SW 1271 (cell line): ENCODE results near the gene FBXO24.
"Not testable (repeated sequence)": the region's sequence is repeated elsewhere in the genome, so short reads cannot be mapped to it uniquely, and the experiment has no call there.

Experiments used
- DNase-seq, 2 experiments: peaks; one replicate each; lab custom pipeline; 2025; lab: John Stamatoyannopoulos, UW

The FBXO24 gene

DNA sequence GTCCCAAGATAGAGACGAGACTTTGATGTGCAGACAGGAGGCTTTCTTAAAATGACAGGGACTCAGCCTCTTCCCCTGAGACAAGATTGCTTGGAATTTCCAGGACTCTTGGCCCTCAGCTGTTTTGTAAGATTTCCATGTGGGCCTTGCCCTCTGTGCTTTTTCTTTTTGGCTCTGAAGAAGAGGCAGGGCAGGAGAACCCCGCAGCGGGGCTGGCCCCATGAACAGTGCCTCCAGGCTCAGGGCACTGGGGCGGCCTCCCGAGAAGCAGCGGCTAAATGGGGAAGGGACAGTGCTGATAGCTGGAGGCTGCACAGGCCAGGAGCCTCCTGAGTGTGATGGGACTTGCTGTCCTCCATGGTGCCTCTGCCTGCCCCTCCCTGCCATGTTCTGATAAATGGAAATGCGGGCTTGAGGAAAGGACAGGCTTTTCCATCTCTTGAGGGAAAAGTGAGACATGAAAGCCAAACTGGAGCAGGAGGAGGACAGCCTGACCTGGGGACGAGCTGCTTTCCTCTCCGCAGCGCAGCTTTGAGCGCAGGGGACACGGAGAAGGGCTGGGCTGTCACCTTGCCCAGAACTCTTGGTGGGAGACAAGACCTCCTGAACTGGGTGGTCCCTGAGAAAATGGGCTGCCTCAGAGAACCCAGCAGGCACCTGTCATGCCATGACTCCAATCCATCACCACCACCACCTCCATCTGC lies 24.5 kb upstream of the FBXO24 start:
- DNase-seq: no peak

DNA sequence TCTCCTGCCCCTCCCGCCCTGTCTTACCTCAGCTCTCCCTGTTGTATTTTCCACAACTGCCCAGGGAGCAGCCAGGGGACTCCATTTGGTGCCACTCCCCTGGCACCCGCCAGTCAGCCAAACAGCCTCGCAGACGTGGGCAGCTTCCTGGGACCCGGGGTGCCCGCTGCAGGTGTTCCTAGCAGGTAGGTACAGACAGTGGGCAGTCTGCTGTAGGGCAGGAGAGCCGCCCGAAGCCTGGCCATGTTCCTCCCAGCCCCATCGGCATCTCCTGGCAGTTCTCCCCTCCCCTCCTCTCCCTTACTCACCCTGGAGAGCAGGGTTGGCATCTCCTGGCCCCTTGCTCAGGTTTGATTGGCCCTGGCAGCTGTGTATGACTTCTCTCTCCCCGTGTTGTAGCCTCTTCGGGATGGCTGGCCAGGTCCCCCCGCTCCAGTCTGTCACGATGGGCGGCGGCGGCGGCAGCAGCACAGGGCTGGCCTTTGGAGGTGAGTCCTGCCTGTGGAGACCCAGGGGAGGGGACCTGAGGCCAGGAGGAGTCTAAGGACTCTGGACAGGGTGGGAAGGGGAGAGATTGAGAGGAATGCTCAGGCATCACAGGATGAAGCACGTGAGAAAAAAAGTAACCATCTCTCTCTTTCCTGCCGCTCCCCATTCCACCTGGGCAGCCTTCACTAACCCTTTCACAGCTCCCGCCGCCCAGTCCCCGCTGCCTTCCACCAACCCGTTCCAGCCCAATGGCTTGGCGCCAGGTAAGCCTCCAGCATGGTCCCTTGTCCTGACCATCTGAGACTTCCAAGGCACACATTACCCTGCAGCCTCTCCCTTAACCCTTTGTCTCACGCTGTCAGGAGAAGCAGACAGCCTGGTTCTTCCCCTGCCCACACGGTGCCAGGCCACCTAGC lies 23.7 kb upstream of the FBXO24 start:
- no peak for DNase-seq

DNA sequence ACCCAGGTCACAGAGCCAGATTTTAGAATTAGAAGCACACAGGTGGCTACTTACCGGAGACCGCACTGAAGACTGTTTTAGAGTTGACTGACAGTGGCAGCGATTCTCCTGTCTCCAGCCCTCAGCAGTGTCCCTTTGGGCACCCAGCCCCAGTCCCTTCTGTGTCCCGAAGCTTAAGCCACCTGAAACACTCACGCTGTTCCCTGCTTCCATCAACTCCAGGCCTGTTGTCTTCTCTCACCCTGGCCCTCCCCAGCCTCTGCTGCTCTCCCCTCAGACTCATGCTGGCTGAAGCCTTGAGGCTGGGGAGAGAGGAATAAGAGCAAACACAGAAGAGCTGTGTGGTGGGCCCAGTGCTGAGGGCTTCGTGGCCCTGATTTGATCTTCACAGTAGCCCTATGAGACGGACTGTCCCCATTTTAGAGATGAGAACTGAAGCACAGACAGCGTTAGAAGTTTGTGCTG lies 23.0 kb upstream of the FBXO24 start:
- no peak for DNase-seq

DNA sequence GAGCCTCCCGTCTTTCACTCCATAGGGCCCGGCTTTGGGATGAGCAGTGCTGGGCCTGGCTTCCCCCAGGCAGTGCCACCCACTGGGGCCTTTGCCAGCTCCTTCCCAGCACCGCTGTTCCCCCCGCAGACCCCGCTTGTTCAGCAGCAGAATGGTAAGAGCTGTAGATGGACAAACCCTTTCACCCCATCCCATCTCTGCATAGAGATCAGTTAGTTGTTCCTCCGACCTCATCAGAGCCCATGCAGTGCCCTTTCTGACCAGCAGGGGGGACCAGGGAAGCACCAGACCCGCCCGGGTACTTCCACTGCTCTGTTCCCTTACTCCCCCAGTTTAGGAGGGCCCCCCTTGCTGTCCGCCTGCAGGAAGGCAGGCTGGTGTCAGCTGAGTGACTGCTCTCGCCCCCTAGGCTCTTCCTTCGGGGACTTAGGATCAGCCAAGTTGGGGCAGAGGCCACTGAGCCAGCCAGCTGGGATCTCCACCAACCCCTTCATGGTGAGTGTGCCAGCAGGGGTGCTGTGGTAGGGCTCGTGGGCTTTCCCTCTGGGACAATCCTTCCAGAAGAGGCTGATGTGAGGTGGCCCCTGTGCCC lies 22.2 kb upstream of the FBXO24 start:
- DNase-seq: peak in 1 of 2 experiments; percentile 49

DNA sequence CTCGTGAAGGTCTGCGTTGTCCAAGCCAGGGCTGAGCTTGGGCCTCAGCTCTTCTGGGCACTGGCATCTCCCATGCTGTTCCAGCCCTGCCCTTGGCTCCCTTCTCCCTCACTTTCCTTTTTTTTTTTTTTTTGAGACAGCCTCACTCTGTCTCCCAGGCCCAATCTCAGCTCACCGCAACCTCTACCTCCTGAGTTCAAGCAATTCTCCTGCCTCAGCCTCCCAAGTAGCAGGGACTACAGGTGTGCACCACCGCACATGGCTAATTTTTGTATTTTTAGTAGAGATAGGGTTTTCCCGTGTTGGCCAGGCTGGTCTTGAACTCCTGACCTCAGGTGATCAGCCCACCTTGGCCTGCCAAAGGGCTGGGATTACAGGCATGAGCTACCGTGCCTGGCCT lies 21.7 kb upstream of the FBXO24 start:
- not testable (repeated sequence) for DNase-seq

DNA sequence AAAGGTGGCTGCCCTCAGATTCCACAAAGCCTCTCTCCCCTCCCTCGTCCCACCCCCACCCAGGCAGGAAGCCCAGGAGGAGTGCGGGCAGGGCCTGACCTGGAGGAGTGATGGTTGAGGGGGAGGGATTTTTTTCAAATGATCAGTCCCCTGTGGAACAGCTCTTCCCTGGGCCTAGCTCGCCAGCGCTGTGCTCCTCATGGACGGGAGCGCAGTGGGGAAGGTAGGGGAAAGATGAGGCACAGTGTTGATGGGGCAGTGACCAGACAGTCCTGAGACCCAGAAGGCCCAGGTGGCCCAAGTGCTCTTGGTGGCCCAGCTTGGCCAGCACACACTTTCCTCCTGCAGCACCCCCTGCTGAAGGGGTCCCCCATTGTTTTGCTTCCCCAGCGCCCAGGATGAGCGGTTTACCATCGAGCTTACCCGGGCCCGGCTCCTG lies 21.0 kb upstream of the FBXO24 start:
- DNase-seq: no peak

DNA sequence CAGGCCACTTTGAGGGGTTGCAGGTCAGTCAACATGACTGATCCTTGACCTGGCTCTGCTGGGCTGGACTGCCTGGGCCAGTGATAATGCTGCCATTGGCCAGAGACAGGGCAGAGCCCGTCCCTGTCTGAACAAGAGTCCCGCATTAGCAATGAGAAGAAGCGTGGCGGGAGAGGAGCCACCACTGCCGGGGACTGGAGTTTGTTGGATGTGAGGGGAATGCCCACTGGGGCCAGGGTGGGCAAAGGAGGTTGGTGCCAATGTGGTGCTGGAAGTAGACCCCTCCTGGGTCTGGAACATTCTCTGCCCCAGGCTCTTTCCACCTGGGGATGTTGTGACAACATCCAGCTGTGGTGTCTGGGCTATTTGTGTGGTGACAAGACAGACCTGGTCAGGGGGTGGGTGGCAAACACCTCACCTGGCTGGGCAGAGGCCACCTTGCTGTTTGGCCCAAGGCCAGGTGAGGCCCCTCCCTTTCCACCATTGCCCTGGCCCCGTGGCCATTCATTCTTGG lies 20.1 kb upstream of the FBXO24 start:
- DNase-seq: no peak

DNA sequence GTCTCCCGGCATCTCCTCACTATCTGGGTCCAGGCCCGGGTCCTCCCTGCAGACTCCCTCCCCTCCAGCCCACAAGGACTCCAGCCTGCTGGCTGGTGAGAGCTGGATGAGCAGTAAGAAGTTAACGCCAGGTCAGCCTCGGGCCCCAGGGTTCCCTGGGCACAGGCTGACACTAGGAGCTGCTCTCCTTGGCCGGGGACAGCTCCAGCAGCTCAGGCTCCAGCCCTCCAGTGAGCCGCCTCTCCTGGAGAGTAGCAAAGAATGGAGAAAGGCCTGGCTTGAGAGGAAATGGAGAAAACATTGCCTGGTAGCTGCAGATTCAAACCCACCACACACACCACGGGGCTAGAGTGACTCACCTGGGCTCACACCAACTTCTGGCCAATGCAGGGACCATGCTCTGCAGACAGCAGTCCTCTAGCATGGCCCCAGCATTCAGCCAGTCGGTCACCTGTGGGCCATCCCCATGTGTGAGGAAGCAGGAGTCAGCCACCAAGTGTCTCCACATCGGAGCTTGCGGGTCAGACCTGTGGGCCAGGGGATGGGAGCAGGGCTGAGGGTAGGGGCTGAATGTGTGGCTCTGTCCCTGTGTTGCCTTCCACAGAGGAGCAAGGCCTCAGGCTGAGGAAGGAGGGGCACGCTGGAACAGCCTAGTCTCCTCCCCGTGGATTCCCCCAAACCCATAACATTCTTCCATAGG lies 18.9 kb upstream of the FBXO24 start:
- DNase-seq: no peak

DNA sequence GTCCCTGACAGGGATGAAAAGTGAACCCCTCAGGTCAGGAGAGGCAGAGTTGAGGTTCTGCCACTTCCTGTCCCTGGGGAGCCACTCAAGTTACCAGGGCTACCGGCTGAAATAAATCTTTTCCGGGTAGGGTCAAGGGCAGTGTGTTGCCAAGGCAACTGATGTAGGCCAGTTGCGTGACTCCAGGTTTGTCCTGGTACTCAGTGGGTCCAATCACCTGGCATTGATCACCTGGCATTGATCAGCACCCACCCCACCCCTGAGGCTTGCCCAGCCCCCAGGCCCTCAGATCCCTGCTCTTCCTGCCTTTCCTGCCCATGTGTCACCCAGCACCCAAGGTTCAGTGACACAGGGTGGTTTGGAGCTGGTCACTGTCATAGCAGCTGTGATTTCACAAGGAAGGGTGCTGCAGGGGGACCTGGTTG lies 18.4 kb upstream of the FBXO24 start:
- DNase-seq: no peak

DNA sequence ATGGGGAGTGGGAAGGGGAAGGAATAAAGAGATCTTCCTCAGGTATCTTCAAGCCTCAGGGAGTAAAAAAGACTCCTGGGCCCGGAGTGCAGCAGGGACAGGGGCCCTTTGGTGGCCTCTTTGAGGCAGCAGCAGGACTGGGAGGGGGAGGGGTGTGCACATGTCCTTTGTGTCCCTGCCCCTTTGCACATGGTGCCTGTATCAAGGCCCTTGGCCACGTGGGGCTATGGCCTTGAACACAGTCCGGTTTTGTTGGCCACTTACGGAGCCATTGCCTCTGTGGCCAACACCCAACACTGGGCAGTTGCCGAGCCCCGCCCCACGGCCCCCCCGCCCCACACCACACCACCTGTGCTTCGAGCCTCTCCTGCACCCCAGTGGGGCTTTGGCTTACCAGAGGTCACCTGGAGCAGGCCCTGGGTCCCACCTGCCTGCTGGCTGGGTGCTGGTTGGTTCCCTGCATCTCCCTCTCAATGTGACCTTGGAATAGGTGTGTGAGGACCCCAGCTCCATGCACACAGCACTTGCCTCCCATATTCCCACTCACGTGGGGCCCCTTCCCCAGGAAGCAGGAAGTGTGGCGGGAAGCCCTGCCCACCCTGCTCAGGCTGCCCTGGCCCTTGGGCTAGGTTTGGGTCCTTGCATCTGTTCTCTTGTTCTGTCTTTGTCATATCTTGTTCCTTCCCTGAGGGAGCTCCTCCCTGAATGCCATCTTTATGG lies 17.8 kb upstream of the FBXO24 start:
- no peak for DNase-seq

DNA sequence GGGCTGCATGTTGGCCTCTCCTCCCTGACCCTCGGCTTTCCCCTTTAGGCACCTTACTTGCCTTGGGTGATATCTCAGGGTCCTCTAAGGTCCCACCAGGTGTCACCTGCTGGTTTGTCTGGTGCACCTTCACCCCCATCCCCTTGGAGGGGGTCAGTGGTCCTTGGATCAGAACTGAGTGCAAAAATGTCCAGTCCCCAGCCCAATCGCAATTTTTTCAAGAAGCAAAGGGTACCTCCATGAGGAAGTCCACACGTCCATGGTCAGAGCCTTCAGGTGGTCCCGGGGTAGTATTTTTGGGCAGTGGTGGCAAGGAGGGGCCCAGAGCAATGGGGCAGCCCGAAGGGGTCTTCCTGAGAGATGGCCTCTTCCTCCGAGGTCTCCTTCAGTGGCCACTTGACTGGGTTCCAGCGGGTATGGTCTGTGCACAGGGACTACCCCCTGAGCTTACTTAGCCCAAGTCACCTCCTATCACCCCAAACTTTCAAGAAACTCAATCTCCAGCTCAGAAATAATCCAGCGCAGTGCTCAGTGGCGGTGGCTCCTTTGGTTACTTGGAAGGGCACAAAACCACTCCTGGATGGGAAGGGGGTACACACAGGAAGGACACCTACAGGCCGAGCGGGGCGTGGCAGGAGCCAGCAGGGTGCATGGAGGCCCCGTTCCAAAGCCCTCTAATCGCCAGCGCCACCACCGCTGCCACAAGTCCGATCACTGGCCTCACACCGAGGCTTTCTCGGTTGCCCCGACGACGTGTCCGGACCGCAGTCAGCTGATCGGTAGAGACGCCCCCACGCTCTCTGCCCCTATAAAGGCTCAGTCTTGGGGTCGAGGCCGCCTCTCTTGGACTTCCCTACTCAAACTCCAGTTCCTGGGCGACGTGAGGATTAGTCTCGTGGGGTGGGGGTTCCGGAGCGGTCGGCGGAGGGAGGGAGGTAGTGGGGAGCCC lies 17.0 kb upstream of the FBXO24 start:
- no peak for DNase-seq

DNA sequence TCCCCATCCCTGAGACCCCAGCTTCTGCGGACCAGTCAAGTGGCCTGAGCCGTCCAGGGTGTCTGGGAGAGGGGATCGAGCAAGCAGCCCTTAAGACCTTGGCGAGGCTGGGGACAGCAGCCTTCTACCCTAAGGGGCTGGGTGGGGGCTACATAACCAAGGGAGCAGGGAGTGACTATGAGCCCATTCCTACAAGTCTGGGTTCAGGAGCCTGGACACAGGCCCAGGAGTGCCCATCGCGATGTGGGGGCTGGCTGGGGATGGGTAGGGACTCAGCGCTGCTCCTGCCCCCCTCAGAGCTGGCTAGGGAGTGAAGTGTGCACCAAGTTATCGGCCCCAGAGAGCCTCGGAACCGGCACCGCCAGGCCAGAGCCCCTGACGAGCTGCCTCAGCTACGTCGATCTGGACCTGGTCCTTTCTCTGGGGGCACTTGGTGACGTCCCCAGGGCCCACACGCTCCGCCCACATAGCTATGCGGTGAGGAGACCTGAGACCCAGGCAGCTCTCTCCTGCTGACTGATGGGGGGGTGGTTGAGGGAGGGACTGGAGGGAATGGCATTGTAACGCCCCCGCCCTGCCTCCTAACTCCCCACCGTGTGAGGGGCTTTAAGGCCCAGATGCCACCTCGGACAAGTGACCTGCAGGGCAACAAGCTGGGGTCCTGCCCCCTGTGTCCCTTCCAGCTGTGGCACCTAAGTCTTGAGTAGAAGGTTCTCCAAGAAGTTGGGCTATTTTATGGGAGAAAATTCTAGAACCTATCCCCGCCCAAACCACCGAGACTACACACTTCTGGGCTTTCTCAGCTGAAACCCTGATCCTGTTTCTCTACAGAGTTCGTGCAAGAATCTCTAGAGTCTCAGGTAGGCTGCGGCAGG lies 14.9 kb upstream of the FBXO24 start:
- no peak for DNase-seq

DNA sequence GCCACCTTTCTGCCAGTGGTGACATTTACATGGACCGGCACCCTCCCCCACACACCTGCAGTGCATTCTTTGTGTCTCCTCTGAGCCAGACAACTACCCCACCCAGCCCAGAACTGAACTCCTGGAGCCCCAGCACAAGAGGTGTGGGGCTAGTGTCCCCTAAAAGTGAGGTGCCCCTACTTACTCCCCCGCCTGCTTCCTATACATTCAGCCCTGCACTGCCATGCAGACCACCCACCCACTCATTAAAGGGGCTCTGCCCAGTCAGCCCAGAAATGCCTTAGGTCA lies 14.4 kb upstream of the FBXO24 start:
- no peak for DNase-seq

DNA sequence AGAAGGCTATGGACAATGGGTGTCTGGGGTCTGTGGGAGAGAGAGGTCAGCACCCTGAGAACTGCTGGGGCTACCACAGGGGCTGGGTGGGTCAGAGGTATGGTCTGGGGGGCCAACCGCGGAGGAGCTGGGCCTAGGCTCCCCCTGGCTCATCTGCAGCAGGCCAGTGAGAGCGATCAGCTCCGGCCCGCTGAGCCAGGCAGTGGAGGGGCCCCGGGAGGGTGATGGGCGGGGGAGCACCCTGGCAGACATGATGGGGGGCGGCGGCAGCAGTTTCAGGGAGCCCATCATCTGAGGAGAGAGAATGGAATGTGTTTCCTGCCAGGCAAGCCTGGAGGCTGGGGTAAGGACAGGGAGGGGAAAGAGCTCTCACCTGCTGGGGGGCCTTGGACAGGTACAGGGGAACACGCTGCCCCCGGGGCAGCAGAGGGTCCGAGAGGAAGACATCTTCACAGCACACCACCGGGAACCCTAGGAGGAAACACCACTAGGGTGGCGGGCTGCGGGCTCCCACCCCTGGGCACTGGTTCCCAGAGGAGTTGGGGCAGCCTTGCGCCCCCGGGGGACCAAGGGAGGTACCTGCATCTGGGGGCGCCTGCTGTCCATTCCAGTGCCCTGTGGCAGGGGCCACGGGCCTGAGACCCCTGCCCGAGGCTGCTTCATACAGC lies 13.7 kb upstream of the FBXO24 start:
- no peak for DNase-seq

DNA sequence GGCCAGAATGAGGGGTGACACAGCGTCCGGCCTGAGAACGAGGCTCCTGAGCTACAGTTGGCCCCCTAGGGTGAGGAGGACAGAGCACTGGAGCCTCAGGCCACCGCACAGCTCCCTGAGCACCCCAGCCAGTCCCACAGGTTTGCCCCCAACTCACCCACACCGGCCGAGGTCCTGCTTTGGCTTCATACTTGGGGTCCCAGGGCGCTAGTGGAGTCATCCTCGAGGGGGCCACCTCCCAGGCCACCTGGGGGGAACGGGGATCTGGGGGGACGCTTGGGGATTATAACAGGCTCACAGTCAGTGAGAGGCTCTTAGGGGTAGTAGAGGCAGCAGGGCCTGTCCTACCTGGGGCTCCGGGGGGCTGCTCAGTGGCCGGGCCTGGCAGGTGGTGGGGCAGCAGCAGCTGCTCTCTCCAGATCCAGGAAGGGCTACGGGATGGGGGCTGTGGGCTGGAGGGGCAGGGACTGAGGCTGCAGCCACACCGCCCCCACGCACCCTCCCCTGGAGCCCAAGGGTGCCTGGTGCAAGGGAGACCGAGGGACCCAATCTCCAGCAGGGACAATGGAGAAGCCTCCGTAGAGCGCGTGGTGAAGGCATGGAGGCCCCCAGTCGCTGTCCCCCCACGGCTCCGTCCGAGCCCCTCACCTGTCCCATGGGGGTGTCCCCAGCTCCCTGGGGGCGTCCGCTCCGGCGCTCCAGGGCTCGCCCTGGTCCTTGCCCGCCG lies 13.0 kb upstream of the FBXO24 start:
- no peak for DNase-seq

DNA sequence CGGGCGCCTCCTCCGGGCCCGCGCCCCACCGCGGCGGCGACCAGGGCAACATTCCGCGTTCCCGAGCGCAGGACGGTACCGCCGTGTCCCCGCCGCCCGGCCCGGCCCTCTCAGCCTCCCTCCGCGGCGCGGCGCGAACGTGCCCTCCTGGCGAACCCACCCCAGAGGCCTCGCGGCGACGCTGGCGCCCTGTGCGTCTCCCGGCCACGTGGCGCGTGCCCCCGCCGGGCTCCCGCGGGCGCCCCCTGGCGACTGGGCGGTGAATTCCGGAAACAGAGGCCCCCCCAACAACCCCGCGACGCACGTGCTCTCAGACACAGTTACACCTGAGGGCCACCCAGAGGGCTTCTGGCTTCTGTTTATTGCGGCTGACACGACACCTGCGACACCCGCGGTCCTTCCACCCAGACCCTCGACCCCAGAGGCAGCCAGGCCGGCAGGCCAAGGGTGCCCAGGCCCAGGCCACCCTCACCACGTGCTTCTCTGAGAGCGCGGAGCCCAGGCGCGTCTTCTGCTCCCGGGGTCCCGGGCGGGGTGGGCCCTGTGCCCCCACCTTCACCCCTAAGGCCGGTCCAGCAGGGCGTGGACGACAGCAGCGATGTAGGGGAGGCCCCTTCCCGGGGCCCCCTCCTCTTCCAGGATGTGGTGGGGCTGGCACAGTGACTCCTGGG lies 12.3 kb upstream of the FBXO24 start, which contains the start of gene SAP25:
TSS of gene SAP25 (minus strand) at position 210 of the 671 bp plus-strand sequence. CDS start at position 52, 158 bp downstream.
- no peak for DNase-seq
